Left renal pelvis (tissue), 4 donors: ENCODE data around the gene HNRNPA3. TPM values are rescaled to one million over a fixed set of nuclear protein-coding genes. Genes with fewer than 3 reads are reported as not detected.
"Not testable (repeated sequence)": the region's sequence is repeated elsewhere in the genome, so short reads cannot be mapped to it uniquely, and the experiment has no call there.

Experiments
- DNase-seq, 4 donors: peaks; one replicate each; pipeline ENCODE4 v3.0.0-alpha.2; 2013; ENCODE audit warnings: low read depth in 4 of 4, low spot score in 3 of 4
- polyA plus RNA-seq, 4 donors: library from polyadenylated mRNA; unstranded; fragments of 120-200 nt; gene quantifications; one replicate each; pipeline ENCODE4 v1.2.1, GENCODE V29; 2013; ENCODE audit not compliant: insufficient read length in 4 of 4

HNRNPA3 gene
- polyA plus RNA-seq, 4 donors = 502 to 720 (median 604) TPM

- DNase-seq = not testable (repeated sequence)
These were observed 54.4 kb downstream of the HNRNPA3 start for GRCh38 chr2:177266955-177267354.

- DNase-seq = no peak
These were observed 55.7 kb downstream of the HNRNPA3 start for GRCh38 chr2:177268187-177268871.

GRCh38 chr2:177268901-177269300 is 56.3 kb downstream of the HNRNPA3 start:
- no peak for DNase-seq

GRCh38 chr2:177270531-177270930 is 57.9 kb downstream of the HNRNPA3 start:
- no peak for DNase-seq

- no peak for DNase-seq
These were observed 59.5 kb downstream of the HNRNPA3 start for GRCh38 chr2:177271981-177272666.

- no peak for DNase-seq
These were observed 60.2 kb downstream of the HNRNPA3 start for GRCh38 chr2:177272765-177273164.

GRCh38 chr2:177273408-177273807 is 60.8 kb downstream of the HNRNPA3 start:
- no peak for DNase-seq

Other genes with a start within 250 kb of the HNRNPA3 start
- 100 to 1,000 TPM; 124 to 191 (median 163) TPM for gene NFE2L2, start 51.9 kb downstream of the HNRNPA3 start, polyA plus RNA-seq
- 10 to 100 TPM; 41.6 to 63.5 (median 51.3) TPM for gene AGPS, start 180.0 kb downstream of the HNRNPA3 start, polyA plus RNA-seq